Thoracic aorta (tissue), 2 donors: ENCODE results near the gene NFYC. TPM values are rescaled to one million over a fixed set of nuclear protein-coding genes. Genes with fewer than 3 reads are reported as not detected.

ENCODE experiments used
- ATAC-seq: fragments of 150-250 bp; one replicate; pipeline ENCODE4 v1.8.0; 2017; ENCODE audit warnings: low read depth; ENCODE audit not compliant: insufficient number of reproducible peaks, low FRiP score
- DNase-seq: peaks from one replicate; pipeline ENCODE4 v3.0.0-alpha.2; 2020; ENCODE audit warnings: low spot score
- H3K27ac ChIP-seq, 2 donors: fragments of 200-600 bp; sonication (generic); 1 replicate in 1 of 2; 2 replicates in 1 of 2; pipeline ENCODE4 v1.5.1; 2016; ENCODE audit warnings: mild to moderate bottlenecking in 2 of 2, moderate library complexity in 2 of 2
- H3K27me3 ChIP-seq: fragments of 200-600 bp; sonication (generic); replicated peaks from 2 replicates; pipeline ENCODE4 v1.6.0; 2016; ENCODE audit warnings: mild to moderate bottlenecking; ENCODE audit not compliant: insufficient read depth
- H3K36me3 ChIP-seq: fragments of 200-600 bp; sonication (generic); one replicate; pipeline ENCODE4 v1.5.1; 2016
- H3K4me1 ChIP-seq, 2 donors: fragments of 200-600 bp; sonication (generic); 1 replicate in 1 of 2; 2 replicates in 1 of 2; pipeline versions ENCODE4 v1.5.1 to v1.6.0; 2016; ENCODE audit warnings: low read depth in 2 of 2, mild to moderate bottlenecking in 1 of 2; ENCODE audit not compliant: control insufficient read depth in 1 of 2
- H3K4me3 ChIP-seq: fragments of 200-600 bp; sonication (generic); 2 replicates; pipeline ENCODE4 v1.5.1; 2016; ENCODE audit warnings: mild to moderate bottlenecking
- H3K9me3 ChIP-seq: fragments of 200-600 bp; sonication (generic); 2 replicates; pipeline ENCODE4 v1.5.1; 2016
- total RNA-seq, 2 donors: library from RNA; depleted of rRNA; stranded (reverse); fragments of >200 nt; gene quantifications; one replicate each; pipeline versions ENCODE4 v1.1.0 to v1.2.3, GENCODE V29; 2016
- TF ChIP-seq, protein P1 (sequence below): fragments of 200-600 bp; sonication (generic); IDR thresholded peaks from one replicate; pipeline ENCODE4 v1.5.1; 2019; ENCODE audit warnings: antibody characterized with exemption

The NFYC gene
- total RNA-seq, 2 donors from 2014 or later, result 38.9 to 40.6 TPM

DNA sequence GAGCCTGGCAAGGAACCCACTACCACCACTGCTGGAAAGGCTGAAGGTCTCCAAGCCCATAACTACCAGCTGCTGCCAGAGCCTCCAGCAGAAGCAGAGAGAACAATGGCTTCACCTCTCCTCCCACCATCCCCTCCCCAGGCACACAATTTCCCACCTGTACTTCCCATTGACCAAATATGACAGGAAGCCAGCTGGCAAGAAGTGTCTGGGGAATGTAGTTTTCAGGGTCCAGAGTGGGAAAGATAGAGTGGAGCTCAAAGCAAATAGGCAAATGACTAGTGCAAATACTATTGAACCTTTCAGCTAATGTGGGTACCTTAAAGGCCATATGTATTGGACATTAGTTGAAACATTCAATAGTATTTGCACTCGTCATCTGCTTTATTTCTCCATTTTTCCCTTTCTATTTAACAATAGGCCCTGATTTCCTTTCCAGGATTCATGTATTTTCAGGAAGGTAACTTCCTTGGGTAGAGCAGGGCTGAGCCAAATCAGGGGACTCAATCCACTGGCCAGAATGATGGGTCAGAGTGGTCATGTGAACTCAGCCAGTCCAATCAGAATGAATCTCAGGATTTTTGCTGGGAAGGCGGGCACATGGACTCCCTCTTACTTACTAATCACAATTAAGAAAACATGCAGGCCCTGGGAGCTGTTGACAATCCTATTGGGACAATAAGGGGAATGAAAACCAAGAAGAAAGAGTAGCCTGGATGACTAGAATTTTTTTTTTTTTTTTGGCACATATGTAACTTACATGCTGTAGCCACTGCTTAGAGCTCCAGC lies 12.1 kb upstream of the NFYC start:
- no peak overlapping the region for H3K4me3 ChIP-seq
- peaks cover 0 to 14% of the 10 kb centered on the region in 2 donors for H3K4me1 ChIP-seq
- no peak overlapping the region for H3K27ac ChIP-seq
- TF ChIP-seq, protein P1, sequence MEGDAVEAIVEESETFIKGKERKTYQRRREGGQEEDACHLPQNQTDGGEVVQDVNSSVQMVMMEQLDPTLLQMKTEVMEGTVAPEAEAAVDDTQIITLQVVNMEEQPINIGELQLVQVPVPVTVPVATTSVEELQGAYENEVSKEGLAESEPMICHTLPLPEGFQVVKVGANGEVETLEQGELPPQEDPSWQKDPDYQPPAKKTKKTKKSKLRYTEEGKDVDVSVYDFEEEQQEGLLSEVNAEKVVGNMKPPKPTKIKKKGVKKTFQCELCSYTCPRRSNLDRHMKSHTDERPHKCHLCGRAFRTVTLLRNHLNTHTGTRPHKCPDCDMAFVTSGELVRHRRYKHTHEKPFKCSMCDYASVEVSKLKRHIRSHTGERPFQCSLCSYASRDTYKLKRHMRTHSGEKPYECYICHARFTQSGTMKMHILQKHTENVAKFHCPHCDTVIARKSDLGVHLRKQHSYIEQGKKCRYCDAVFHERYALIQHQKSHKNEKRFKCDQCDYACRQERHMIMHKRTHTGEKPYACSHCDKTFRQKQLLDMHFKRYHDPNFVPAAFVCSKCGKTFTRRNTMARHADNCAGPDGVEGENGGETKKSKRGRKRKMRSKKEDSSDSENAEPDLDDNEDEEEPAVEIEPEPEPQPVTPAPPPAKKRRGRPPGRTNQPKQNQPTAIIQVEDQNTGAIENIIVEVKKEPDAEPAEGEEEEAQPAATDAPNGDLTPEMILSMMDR, result no peak
- no peaks in the 10 kb centered on the region for H3K9me3 ChIP-seq
- no peaks in the 10 kb centered on the region for H3K36me3 ChIP-seq
- ATAC-seq (no peak), DNase-seq (no peak)
- H3K27me3 ChIP-seq, result no peaks in the 10 kb centered on the region

DNA sequence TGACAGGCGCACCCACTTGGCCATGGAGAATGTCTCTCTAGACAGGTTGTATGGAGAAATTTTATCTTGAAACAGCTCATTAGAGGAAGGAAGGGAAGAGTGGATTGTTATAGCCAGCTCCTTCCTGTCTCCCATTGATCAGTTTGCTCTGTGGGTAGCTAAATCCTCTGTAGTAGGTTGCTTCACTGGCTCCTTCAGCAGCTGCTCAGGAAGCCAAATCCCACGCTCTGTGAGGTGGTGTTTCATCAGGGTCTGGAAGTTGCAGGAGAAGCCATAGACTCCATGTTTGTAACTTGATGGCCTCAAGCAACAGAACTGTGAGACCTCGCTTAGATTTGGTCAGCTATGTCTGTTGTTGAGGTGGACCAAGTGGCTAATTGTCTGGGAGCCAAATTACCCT lies 6.8 kb upstream of the NFYC start:
- DNase-seq (no peak), ATAC-seq (no peak)
- H3K27ac ChIP-seq, result no peak overlapping the region
- no peaks in the 10 kb centered on the region for H3K27me3 ChIP-seq
- no peaks in the 10 kb centered on the region for H3K36me3 ChIP-seq
- no peaks in the 10 kb centered on the region for H3K9me3 ChIP-seq
- TF ChIP-seq, protein P1, result no peak
- no peak overlapping the region for H3K4me3 ChIP-seq
- H3K4me1 ChIP-seq, result no peaks in the 10 kb centered on the region

DNA sequence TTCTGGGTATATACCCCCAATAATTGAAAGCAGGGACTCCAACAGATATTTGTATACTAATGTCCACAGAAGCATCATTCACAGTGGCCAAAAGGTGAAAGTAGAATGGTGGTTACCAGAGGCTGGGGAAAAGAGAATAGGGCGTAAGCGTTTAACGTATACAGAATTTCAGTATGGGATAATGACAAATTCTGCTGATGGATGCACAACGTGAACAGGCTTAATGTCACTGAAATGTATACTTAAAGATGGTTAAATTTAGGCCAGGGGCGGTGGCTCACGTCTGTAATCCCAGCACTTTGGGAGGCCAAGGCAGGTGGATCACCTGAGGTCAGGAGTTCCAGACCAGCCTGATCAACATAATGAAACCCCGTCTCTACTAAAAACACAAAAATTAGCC lies 4.4 kb upstream of the NFYC start:
- DNase-seq, result no peak
- Histone ChIP-seq H3K27me3 (no peaks in the 10 kb centered on the region), H3K27ac (no peak overlapping the region), H3K9me3 (no peaks in the 10 kb centered on the region), H3K4me3 (no peak overlapping the region), H3K4me1 (no peaks in the 10 kb centered on the region), H3K36me3 (no peaks in the 10 kb centered on the region)
- TF ChIP-seq, protein P1, result no peak
- no peak for ATAC-seq

DNA sequence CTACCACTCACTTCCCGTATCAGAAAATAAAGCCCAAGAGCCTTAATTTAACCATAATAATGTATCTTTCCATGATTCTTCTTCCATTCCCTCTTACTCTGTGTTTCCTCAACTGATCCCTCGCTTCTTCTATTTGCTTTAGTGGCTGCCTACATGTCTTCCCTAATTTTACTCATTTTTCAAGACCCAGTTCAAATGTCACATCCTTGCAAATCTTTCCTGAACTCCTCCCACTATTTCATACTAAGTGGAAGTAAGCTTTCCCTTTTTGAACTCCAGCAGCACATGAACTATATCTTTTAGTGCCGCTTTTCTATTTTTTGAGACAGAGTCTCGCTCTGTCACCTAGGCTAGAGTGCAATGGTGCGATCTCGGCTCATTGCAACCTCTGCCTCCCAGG lies 3.8 kb upstream of the NFYC start:
- Histone ChIP-seq H3K27ac (no peak overlapping the region), H3K9me3 (no peaks in the 10 kb centered on the region), H3K4me3 (no peak overlapping the region), H3K4me1 (peaks cover 1 to 2% of the 10 kb centered on the region in 2 donors), H3K36me3 (no peaks in the 10 kb centered on the region), H3K27me3 (no peaks in the 10 kb centered on the region)
- TF ChIP-seq, protein P1, result no peak
- ATAC-seq (no peak), DNase-seq (no peak)

DNA sequence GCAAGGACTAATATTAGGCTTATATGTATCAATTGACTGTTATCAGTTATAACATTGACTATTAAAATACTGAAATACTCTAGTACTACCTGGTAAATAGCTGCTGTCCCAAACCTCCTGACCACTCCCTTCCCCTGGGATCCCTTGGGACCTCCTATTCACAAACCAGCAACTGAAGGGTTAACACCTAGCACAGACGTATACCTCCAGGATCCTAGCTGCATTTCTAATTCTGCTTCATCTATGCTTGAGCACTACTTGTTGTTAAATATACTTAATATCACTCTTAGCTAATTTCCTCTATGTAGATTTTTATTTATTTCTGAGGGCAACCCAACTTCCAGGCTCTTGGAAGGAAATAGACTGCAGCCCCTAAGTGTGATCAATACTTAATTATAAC lies 1.8 kb upstream of the NFYC start:
- no peaks in the 10 kb centered on the region for H3K27me3 ChIP-seq
- H3K4me3 ChIP-seq, result no peak overlapping the region
- no peak overlapping the region for H3K27ac ChIP-seq
- H3K9me3 ChIP-seq, result no peaks in the 10 kb centered on the region
- no peaks in the 10 kb centered on the region for H3K36me3 ChIP-seq
- peaks cover 6 to 21% of the 10 kb centered on the region in 2 donors for H3K4me1 ChIP-seq
- TF ChIP-seq, protein P1, result no peak
- DNase-seq (no peak), ATAC-seq (no peak)
